ENCODE data around the gene XK.

DNA sequence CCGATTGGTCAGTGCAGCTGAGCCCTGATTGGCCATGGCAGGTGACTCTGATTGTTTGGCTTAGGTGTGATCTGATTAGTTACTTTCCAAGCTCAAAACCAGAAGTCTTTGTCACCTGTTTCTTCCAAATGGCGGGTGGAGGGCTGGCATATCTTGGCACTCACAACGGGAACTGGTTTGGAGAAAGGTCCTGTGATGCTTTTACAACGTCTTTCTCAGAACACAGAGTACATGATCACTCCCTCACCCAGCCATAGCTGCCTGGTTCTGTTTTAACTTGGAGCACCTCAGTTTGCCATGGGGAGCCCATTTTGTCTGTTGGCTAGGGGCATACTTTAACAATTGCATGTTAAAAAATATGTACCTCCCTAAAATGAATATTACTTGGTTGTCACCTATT lies 13.0 kb upstream of the XK start:
- TF ChIP-seq, protein P1, sequence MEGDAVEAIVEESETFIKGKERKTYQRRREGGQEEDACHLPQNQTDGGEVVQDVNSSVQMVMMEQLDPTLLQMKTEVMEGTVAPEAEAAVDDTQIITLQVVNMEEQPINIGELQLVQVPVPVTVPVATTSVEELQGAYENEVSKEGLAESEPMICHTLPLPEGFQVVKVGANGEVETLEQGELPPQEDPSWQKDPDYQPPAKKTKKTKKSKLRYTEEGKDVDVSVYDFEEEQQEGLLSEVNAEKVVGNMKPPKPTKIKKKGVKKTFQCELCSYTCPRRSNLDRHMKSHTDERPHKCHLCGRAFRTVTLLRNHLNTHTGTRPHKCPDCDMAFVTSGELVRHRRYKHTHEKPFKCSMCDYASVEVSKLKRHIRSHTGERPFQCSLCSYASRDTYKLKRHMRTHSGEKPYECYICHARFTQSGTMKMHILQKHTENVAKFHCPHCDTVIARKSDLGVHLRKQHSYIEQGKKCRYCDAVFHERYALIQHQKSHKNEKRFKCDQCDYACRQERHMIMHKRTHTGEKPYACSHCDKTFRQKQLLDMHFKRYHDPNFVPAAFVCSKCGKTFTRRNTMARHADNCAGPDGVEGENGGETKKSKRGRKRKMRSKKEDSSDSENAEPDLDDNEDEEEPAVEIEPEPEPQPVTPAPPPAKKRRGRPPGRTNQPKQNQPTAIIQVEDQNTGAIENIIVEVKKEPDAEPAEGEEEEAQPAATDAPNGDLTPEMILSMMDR (IDR thresholded peaks at IDR 0.05) = no peak
- TF ChIP-seq EP300 (IDR thresholded peaks at IDR 0.05) = no peak

Data from gastroesophageal sphincter (tissue), 3 donors.